Activated naive CD8-positive, alpha-beta T cell treated with anti-CD3 and anti-CD28 coated beads, Interleukin-2, amount 50 U/mL, for 24 hours (primary cell): ENCODE data around the gene EIF6.

Experiments used
- ATAC-seq: fragments of 150-1000 bp; cut with Tn5 transposase; one replicate; pipeline ENCODE4 v1.10.0; 2021
- DNase-seq: peaks from one replicate; pipeline ENCODE4 v3.0.0; 2021
- H3K27ac Mint-ChIP-seq: one replicate; pipeline ENCODE4 v1.8.0; 2021; ENCODE audit warnings: mild to moderate bottlenecking, mixed read lengths
- H3K27me3 Mint-ChIP-seq: one replicate; pipeline ENCODE4 v1.8.0; 2021; ENCODE audit warnings: mixed read lengths
- H3K36me3 Mint-ChIP-seq: one replicate; pipeline ENCODE4 v1.8.0; 2021; ENCODE audit warnings: low read depth, mixed read lengths
- H3K4me1 Mint-ChIP-seq: one replicate; pipeline ENCODE4 v1.8.0; 2021; ENCODE audit warnings: mixed read lengths
- H3K4me3 Mint-ChIP-seq: one replicate; pipeline ENCODE4 v1.8.0; 2021; ENCODE audit warnings: mild to moderate bottlenecking, moderate library complexity, mixed read lengths
- H3K9me3 Mint-ChIP-seq: one replicate; pipeline ENCODE4 v1.8.0; 2021; ENCODE audit warnings: mixed read lengths

Gene EIF6

DNA sequence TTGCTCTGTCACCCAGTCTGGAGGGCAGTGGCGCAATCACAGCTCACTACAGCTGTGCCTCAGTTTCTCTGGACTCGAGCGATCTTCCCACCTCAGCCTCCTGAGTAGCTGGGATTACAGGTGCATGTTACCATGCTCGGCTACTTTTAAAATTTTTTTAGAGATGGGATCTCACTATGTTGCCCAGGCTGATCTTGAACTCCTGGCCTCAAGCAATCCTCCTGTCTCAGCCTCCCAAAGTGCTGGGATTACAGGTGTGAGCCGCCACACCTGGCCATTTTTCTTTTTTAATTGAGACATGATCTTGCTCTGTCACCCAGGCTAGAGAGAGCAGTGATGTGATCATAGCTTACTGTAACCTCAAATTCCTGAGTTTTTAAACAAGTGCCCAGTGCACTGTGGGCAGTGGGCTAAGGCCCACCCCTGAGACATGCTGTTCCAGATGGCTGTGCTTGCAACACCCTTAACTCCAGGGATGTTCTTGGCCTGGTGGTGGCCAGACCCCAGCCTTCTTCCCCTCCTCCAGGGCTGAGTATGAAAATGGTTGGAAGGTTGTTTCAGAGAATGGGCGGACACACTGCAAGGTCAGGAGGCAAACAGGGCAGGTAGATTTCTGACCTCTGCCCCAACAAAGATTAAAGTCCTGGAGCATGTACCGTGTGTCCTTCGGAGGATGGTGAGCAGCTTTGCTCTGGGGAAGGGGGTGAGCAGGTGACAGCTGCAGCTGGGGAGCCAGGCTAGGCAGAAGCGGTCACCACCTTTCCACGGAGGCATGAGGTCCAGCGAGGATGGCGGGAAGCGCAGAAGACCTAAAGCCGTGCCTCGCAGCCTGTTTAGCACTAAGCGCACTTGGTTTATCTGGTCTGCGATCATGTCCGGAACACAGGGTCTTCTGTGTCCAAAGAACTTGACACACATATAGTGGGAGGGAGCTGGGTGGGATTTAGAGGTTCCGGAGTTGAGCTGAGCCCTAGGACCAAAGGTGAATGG lies 9.0 kb upstream of the EIF6 start:
- DNase-seq (no peak), ATAC-seq (no peak)
- peaks cover 2% of the 10 kb centered on the region for H3K27me3 Mint-ChIP-seq
- no peaks in the 10 kb centered on the region for H3K4me1 Mint-ChIP-seq
- no peaks in the 10 kb centered on the region for H3K36me3 Mint-ChIP-seq
- no peaks in the 10 kb centered on the region for H3K9me3 Mint-ChIP-seq
- H3K27ac Mint-ChIP-seq = no peak overlapping the region
- H3K4me3 Mint-ChIP-seq = no peak overlapping the region

DNA sequence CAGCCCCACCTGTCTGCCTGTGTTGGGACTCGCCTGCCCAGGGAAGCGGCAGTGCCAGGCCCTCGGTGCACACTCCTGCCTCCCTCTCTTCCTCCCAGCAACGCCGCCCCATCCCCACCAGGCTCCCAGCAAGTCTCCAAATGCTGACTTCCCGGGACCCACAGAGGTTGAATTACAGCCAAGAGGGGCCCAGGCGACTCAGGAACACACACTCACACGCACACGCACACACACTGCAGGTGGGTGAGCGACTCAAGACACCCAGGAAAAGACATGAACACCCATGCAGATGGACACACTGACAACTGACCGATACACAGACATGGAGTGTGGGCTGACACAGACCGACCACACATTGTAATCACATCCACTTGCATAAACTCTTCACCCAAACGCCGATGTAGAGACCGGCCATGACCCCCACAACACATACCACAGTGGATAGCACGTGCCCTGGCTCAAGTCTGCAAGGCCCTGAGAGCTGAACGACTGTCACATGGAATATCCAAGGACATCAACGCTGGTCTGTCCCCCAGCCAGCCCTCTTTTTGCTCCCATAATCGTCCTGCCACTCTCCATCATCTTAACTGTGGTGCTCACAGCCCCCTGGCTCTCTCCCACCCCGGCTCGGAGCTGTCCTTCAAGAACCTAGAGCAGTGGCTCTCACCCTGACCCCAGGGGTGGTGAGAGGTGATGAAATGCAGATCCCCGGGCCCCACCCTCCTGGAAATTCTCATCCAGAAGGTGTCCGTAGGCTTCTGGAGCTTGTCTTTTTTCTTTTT lies 8.1 kb upstream of the EIF6 start:
- Mint-ChIP-seq H3K4me3 (no peak overlapping the region), H3K27ac (no peak overlapping the region), H3K4me1 (no peaks in the 10 kb centered on the region), H3K36me3 (no peaks in the 10 kb centered on the region), H3K9me3 (no peaks in the 10 kb centered on the region), H3K27me3 (peaks cover 2% of the 10 kb centered on the region)
- DNase-seq (no peak), ATAC-seq (no peak)

DNA sequence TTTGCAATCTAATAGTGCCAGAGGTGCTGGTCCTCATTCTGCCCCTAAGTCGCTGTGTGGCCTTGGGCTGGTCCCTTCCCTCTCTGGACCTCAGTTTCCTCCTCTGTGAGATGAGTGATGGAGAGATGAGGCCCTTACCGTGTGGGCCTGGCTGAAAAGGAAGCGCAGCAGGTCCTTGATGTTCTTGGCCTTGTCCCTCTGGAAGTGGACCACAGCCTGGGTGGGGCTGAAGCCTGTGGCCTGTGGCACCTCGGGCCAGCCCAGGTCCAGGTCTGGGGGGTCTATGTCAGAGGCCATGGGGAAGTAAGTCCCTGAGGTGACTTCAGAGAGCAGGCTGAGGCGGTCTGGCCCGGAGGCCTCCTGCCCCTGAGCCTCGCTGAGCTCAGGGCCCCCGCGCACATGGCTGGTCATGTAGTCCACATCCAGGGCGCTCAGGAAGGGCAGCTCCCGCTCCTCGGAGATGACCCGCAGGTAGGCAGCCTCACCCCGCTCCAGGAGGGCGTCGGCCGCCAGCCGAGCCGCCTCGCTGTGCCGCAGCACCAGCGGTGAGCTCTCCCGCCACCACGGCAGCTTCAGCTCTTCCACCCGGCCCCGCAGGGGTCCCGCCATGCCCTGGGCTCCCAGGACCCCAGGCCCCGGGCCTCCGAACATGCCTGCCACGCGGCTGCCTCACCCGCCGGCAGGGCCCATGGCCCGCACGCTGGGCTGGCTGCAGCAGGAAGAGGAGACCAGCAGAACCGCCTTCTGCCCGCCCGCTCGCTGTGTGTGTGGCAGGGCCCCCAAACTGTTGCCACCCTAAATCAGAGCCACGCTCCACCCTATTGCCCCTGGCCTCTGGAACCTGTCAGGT lies 7.3 kb upstream of the EIF6 start, which contains the start of gene FAM83C:
Gene FAM83C, minus strand, starts transcription at position 772 of the 850 bp plus-strand sequence. Its CDS starts 121 bp downstream, at position 651.
- no peaks in the 10 kb centered on the region for H3K9me3 Mint-ChIP-seq
- ATAC-seq (no peak), DNase-seq (no peak)
- H3K36me3 Mint-ChIP-seq = no peaks in the 10 kb centered on the region
- H3K27me3 Mint-ChIP-seq = peaks cover 2% of the 10 kb centered on the region
- no peaks in the 10 kb centered on the region for H3K4me1 Mint-ChIP-seq
- no peak within 1 kb of the TSS for H3K4me3 Mint-ChIP-seq
- no peak within 1 kb of the TSS for H3K27ac Mint-ChIP-seq

DNA sequence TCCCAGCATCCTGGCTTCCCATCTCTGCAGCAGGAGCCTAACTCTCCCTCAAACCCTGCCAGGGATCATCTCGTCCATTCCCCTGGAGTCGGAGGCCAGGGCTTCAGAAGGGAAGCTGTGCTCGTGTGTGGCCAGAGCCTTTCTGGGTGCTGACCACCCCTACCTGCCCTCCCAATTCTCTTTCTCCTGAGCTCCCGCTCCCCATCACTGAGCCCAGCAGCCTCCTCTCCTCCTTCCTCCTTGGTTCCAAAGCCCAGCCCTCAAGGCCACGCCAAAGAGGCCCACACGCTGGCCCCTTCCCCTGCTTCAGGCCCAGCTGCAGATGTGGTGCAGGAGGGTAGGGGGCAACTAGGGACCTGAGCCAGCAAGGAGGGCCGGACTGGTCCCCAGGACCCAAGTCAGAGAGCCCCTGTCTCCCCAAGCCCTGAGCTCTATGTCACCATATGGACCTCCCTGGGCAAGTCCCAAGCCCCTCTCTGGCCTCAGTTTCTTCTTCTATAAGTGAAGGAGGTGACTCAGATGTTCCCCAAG lies 6.4 kb upstream of the EIF6 start:
- no peak for DNase-seq
- Mint-ChIP-seq H3K27ac (no peak overlapping the region), H3K9me3 (no peaks in the 10 kb centered on the region), H3K4me1 (peaks cover 2% of the 10 kb centered on the region), H3K4me3 (no peak overlapping the region), H3K36me3 (no peaks in the 10 kb centered on the region), H3K27me3 (peaks cover 2% of the 10 kb centered on the region)
- ATAC-seq = no peak

DNA sequence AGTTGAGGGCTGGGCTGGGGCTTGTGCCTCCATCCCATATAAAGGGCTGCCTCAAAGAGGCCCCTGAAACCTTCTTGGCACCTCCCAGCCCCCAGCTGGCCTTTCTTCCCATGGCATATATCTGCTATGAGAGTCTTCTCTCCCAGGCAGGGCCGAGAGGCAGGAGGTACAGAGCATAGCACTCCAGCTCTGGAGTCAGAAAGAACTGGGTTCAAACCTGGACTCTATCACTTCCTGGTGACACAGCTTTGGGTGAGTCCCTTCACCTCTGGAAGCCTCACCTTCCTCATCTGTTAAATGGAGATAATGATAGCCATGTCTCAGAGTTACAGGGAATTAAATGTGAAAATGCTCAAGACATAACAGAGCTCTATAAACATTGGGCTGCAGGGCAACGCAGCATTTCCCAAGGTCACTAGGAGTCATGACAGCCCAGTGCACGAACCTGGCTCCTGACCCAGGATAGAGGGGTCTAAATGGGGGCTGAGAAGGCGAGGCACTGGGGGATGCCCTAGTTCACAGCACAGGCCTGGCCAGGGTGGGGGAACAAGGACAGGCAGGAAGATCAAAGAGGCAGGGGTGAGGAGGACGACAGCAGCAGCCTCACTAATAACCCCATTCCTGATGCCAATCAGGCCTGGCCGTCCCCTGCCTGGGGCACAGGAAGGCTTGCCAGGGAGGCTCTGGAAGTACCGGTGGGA lies 5.8 kb upstream of the EIF6 start:
- H3K27ac Mint-ChIP-seq = no peak overlapping the region
- DNase-seq = no peak
- H3K4me3 Mint-ChIP-seq = no peak overlapping the region
- peaks cover 7% of the 10 kb centered on the region for H3K4me1 Mint-ChIP-seq
- H3K36me3 Mint-ChIP-seq = no peaks in the 10 kb centered on the region
- no peaks in the 10 kb centered on the region for H3K9me3 Mint-ChIP-seq
- ATAC-seq = no peak
- H3K27me3 Mint-ChIP-seq = peaks cover 2% of the 10 kb centered on the region

DNA sequence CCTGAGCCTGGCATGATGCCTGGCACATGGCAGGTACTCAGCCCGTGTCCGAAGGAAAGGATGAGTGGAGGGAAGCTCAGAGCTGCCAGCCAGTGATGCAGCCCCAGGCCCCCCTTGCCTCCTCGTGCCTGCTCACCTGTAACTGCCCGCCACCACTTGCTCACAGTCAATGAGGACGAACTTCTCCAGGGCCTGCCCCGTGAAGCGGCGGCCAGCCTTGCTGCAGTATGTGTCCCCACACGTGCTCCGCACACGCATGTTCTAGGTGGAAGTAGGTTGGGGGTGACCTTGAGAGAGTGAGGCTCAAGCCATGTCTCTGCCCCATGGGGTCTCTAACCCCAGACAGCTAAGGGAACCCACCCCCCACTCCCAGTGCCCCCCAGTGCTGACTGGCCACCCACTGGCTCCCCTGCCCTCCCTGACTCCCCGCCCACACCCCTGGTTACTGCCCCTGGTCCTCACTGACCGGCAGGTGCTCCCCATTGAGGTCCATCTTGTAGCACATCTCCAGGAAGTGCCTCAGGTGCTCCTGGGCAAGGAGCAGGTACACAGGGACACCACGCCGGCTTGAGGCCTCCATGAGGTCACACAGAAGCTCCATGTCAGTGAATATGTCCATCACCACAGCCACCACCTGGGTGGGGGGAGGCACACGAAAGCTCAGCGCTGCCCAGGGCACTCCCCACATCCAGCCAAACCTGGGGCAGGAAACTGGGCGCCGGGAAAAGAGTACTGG lies 3.9 kb upstream of the EIF6 start:
- no peak for DNase-seq
- Mint-ChIP-seq H3K27ac (no peak overlapping the region), H3K36me3 (peaks cover 6% of the 10 kb centered on the region), H3K4me1 (peaks cover 17% of the 10 kb centered on the region), H3K9me3 (no peaks in the 10 kb centered on the region), H3K27me3 (peaks cover 2% of the 10 kb centered on the region), H3K4me3 (no peak overlapping the region)
- no peak for ATAC-seq

DNA sequence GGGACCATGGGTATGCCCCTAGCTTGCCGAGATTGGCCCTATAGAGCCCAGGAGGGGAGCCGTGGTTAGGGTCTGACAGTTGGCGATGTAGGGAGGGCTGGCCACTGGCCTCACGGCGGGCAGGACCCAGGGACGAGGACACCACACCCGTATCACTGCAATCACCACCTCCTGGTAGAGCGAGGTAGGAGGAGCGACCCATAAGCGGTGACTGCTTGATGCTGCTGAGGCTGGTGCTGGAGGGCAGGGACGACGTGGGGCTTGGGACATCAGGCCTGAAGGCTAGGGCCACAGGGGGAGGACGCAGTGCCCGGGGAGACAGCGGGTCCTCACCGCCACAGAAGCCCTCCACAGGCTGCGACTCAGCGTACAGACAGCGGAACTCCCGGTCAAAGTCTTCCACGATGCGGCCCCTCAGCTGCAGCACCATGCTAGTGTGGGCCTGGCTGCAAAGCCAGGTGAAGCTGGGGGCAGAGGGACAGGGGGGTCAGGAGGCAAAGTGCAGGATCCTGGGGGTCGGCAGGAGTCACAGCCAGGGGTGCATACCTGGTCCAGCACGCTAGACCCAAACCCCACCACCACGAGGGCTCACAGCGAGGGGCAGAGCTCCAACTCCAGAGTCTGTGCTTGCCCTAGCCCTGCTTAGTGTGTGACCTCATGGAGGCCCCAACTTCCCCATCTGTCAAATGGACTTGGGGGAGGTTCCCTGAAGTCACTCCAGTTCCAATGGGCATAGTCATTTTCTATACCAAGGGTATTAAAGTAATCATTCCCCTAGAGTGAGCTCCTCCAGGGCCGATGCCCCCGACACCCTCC lies 3.1 kb upstream of the EIF6 start:
- Mint-ChIP-seq H3K27me3 (peaks cover under 1% of the 10 kb centered on the region), H3K36me3 (peaks cover 9% of the 10 kb centered on the region), H3K4me1 (peaks cover 22% of the 10 kb centered on the region), H3K9me3 (no peaks in the 10 kb centered on the region), H3K27ac (no peak overlapping the region), H3K4me3 (no peak overlapping the region)
- DNase-seq (no peak), ATAC-seq (no peak)

DNA sequence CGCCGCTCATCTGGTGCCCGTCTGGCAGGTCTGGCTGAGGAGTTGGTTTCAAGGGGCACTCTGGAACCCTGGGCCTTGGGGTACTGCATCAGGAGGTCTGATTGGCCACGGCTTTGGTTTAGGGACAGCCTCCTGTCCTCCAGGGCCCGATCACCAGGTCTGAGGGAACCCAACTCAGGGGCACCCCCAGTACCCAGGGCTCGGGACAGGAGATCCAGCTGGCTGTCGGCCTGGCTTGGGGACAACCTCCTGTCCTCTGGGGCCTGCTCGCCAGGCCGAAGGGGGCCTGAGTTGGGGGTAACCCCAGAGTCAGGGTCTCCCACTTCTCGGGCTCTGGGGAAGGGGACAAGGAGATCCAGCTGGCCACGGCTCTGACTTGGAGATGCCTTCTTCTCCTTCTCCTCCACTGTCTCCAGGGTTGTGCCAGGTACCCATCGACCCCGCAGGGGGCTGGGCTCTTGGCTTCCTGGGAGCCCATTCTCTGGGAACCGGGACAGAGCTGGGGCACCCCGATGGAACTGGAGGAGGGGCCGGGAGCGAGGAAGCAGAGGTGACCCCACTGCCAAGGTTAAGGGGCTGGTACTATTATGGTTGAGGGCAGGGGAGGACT lies 2.4 kb upstream of the EIF6 start:
- H3K36me3 Mint-ChIP-seq = peaks cover 14% of the 10 kb centered on the region
- no peaks in the 10 kb centered on the region for H3K9me3 Mint-ChIP-seq
- H3K27ac Mint-ChIP-seq = no peak overlapping the region
- H3K4me1 Mint-ChIP-seq = peaks cover 26% of the 10 kb centered on the region
- ATAC-seq = no peak
- H3K4me3 Mint-ChIP-seq = no peak overlapping the region
- no peaks in the 10 kb centered on the region for H3K27me3 Mint-ChIP-seq
- DNase-seq = no peak

DNA sequence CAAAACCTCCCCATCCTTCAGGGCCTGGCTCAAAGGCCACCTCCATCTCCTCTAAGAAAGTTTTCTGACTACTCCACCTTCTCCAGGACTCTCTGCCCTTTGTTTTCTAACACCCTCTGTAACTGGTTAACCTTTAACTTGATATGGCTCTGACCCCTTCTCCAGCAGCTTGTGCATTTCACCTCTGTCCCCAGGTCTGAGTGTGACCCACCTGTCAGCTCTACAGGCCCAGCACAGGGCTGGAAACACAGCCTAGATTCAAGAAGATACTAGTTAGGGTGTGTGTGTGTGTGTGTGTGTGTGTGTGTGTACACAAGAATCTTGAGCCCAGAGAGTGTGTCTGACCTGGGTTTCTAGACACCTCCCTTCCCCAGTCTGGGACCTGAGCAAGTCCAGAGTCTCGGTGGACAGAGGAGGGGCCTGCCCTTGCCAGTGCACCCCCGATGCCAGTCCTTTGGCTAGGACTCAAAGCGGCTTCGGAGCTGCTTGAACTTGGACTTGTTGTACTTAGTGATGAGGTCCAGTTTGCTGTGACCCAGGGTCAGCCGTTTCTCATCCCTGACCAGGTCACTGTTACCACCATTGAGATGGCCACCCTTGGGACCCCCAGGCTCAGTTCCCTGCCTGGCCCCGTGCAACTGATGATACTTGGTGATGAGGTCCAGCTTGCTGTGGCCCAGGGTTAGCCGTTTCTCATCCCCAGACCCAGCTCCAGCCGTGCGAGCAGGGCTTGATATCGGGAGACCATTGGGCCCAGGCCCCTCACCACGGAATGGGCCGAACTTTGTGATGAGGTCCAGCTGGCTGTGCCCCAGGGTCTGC lies 1.7 kb upstream of the EIF6 start:
- H3K27me3 Mint-ChIP-seq = no peaks in the 10 kb centered on the region
- DNase-seq = no peak
- peaks cover 20% of the 10 kb centered on the region for H3K36me3 Mint-ChIP-seq
- peaks cover 30% of the 10 kb centered on the region for H3K4me1 Mint-ChIP-seq
- ATAC-seq = no peak
- H3K9me3 Mint-ChIP-seq = no peaks in the 10 kb centered on the region
- H3K4me3 Mint-ChIP-seq = peak overlapping the region; percentile 92
- H3K27ac Mint-ChIP-seq = peak overlapping the region; percentile 70

DNA sequence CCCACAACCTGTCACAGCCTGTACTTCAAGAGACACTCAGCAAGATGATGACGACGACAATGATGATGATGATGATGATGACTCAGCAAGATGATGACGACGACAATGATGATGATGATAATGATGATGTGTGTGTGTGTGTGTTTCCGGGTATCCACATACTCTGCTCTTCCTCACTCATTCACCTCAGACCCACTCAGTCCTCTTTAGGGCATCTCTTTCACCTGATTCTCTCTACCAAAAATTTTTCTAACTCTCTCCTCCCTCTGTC lies 1.2 kb upstream of the EIF6 start:
- no peak for DNase-seq

DNA sequence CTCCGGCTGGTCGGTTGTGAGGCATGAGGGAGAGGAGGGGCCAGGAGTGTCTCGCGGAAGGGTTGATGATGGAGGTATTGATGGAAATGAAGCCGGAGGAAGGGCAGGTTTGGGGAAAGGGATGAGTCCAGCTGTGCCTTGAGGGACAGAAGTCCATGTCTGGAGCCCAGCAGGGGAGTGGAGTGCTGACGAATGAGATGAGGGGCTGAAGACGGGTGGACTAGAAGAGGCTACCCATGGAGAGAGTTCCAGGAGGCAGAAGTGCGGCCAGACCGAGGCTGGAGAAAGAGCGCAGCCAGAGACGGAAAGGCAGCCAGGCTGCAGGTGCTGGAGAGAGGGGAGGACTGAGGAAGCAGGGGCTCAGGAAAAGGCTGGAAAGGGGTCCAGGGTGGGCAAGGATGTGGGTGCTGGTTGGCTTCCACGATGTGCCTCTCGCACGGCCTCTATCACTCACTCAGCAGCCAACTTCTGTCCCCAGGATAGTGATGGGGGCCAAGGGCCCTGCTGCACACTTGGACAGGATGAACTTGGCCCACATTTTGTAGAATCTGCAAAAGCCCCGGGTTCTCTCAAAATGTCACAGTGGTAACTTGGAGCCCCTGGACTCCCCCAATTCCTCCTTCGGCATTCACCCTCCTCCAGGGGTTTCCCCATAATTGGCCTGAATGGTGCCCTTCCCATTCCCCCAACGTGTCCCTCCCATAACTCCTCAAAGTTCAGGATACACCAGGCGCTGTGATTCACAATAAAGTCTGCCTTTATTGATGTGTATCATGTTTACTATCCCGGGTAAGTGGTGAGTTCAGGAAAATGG lies 627 bp upstream of the EIF6 start:
- no peak for ATAC-seq
- no peak for DNase-seq
- H3K9me3 Mint-ChIP-seq = no peaks in the 10 kb centered on the region
- peak overlapping the region; percentile 91 for H3K27ac Mint-ChIP-seq
- no peaks in the 10 kb centered on the region for H3K27me3 Mint-ChIP-seq
- peaks cover 24% of the 10 kb centered on the region for H3K36me3 Mint-ChIP-seq
- H3K4me1 Mint-ChIP-seq = peaks cover 30% of the 10 kb centered on the region
- peak overlapping the region; percentile 92 for H3K4me3 Mint-ChIP-seq

More for the DNA sequence above, 1.2 kb upstream of the EIF6 start:
- ATAC-seq = no peak
- Mint-ChIP-seq H3K4me1 (peaks cover 30% of the 10 kb centered on the region), H3K9me3 (no peaks in the 10 kb centered on the region), H3K4me3 (peak overlapping the region; percentile 92), H3K27ac (peak overlapping the region; percentile 70), H3K27me3 (no peaks in the 10 kb centered on the region), H3K36me3 (peaks cover 21% of the 10 kb centered on the region)
